ENCODE data around the gene ZIC5.

Gene ZIC5

GRCh38 chr13:99930925-99931324 is 40.6 kb downstream of the ZIC5 start:
- DNase-seq, result no peak

- DNase-seq, result no peak
Measured at GRCh38 chr13:99929866-99930265, 41.7 kb downstream of the ZIC5 start.

GRCh38 chr13:99926014-99926731 is 45.4 kb downstream of the ZIC5 start:
- DNase-seq, result peak; percentile 27

- DNase-seq, result no peak
Measured at GRCh38 chr13:99923877-99924582, 47.5 kb downstream of the ZIC5 start.

- no peak for DNase-seq
Measured at GRCh38 chr13:99922631-99923404, 48.7 kb downstream of the ZIC5 start.

- DNase-seq, result no peak
Measured at GRCh38 chr13:99919132-99919531, 52.4 kb downstream of the ZIC5 start.

GRCh38 chr13:99916366-99917103 is 55.0 kb downstream of the ZIC5 start:
- DNase-seq, result no peak

- DNase-seq, result no peak
Measured at GRCh38 chr13:99913167-99913566, 58.4 kb downstream of the ZIC5 start.
